Right ventricle myocardium inferior (tissue), 1 donor: ENCODE measurements around the gene CDK14. TPM values are rescaled to one million over a fixed set of nuclear protein-coding genes. Genes with fewer than 3 reads are reported as not detected.

Experiments used
- ATAC-seq: fragments of 200-7000 bp; cut with Tn5 transposase; one replicate; pipeline ENCODE4 v1.9.1; 2020; ENCODE audit warnings: mild to moderate bottlenecking, moderate library complexity
- DNase-seq: peaks from one replicate; pipeline ENCODE4 v3.0.0; 2021; ENCODE audit errors: missing footprints
- intact Hi-C: fragments of 100-400 bp; cut with DNase I; formaldehyde crosslinking; loops from one replicate; pipeline ENCODE4 v1.11.0; 2022
- total RNA-seq: library from RNA; stranded (reverse); fragmentation: NEBNext Ultra II Directional; extraction: Animal tissue kit (Norgen Biotek cat#: 25700); gene quantifications from one replicate; pipeline ENCODE4 v1.2.1, GENCODE V29; 2021
- donor health status: DM: no; HTN: yes; CAD: no; lungs with severe emphysema.

Gene CDK14
- total RNA-seq, 1 donor from 2014 or later, result 26.3 TPM

- ATAC-seq (no peak), DNase-seq (no peak)
- intact Hi-C loops, result no loop called here
These were observed 384.4 kb downstream of the CDK14 start for GRCh38 chr7:90980545-90980944.

GRCh38 chr7:90982228-90982627 is 386.1 kb downstream of the CDK14 start:
- ATAC-seq (no peak), DNase-seq (no peak)
- intact Hi-C loops, result no loop called here

GRCh38 chr7:90984692-90985091 is 388.6 kb downstream of the CDK14 start:
- no peak for ATAC-seq
- intact Hi-C loops, result no loop called here
- DNase-seq, result no peak

GRCh38 chr7:90988516-90988915 is 392.4 kb downstream of the CDK14 start:
- DNase-seq (peak; percentile 33), ATAC-seq (peak; percentile 54)
- intact Hi-C loops, result no loop called here

GRCh38 chr7:90988996-90989765 is 393.1 kb downstream of the CDK14 start:
- no peak for ATAC-seq
- DNase-seq, result no peak
- intact Hi-C loops, result no loop called here

GRCh38 chr7:90994121-90994520 is 398.0 kb downstream of the CDK14 start:
- ATAC-seq (peak; percentile 57), DNase-seq (no peak)
- intact Hi-C loops, result no loop called here

- DNase-seq, result no peak
- intact Hi-C loops, result no loop called here
- no peak for ATAC-seq
These were observed 398.5 kb downstream of the CDK14 start for GRCh38 chr7:90994601-90995000.

GRCh38 chr7:90995996-90996395 is 399.9 kb downstream of the CDK14 start:
- no peak for ATAC-seq
- DNase-seq, result no peak
- intact Hi-C loops, result no loop called here

GRCh38 chr7:90999989-91000979 is 404.2 kb downstream of the CDK14 start:
- intact Hi-C loops, result no loop called here
- ATAC-seq (no peak), DNase-seq (no peak)

GRCh38 chr7:91005024-91005423 is 408.9 kb downstream of the CDK14 start:
- DNase-seq, result no peak
- no peak for ATAC-seq
- intact Hi-C loops, result no loop called here

GRCh38 chr7:91005841-91006240 is 409.7 kb downstream of the CDK14 start:
- ATAC-seq, result no peak
- intact Hi-C loops, result no loop called here
- no peak for DNase-seq

GRCh38 chr7:91007371-91007770 is 411.2 kb downstream of the CDK14 start:
- intact Hi-C loops, result no loop called here
- no peak for ATAC-seq
- no peak for DNase-seq

- ATAC-seq (no peak), DNase-seq (no peak)
- intact Hi-C loops, result no loop called here
These were observed 417.0 kb downstream of the CDK14 start for GRCh38 chr7:91013078-91013477.

GRCh38 chr7:91019686-91020385 is 423.7 kb downstream of the CDK14 start:
- no peak for ATAC-seq
- intact Hi-C loops, result no loop called here
- DNase-seq, result no peak

- intact Hi-C loops, result no loop called here
- DNase-seq (no peak), ATAC-seq (no peak)
These were observed 424.7 kb downstream of the CDK14 start for GRCh38 chr7:91020636-91021385.

GRCh38 chr7:91021956-91022355 is 425.8 kb downstream of the CDK14 start:
- ATAC-seq (no peak), DNase-seq (no peak)
- intact Hi-C loops, result no loop called here

GRCh38 chr7:91025906-91026390 is 429.8 kb downstream of the CDK14 start:
- no peak for ATAC-seq
- intact Hi-C loops, result no loop called here
- no peak for DNase-seq

- ATAC-seq, result no peak
- no peak for DNase-seq
These were observed 433.6 kb downstream of the CDK14 start for GRCh38 chr7:91029688-91030087.

More at GRCh38 chr7:91029688-91030087, 433.6 kb downstream of the CDK14 start:
- intact Hi-C loops, result loop anchor here (2.0 to 10.0 kb wide), 3 partner anchors 173 to 572 kb away; no protein-coding TSS in a partner anchor
